GM12878 (cell line): Measurements from ENCODE around the gene TGFBR3. TPM values are rescaled to one million over a fixed set of nuclear protein-coding genes. Genes with fewer than 3 reads are reported as not detected.

ENCODE experiments used
- ATAC-seq: fragments of 200-7000 bp; cut with Tn5 transposase; 3 replicates; pipeline ENCODE4 v1.9.1; 2020; ENCODE audit warnings: mild to moderate bottlenecking, moderate library complexity
- BruUV-seq: library from RNA; stranded (reverse); fragments of 400-500 nt; replicated peaks from 2 replicates; lab custom pipeline; 2021; lab: Mats Ljungman, UMichigan
- CTCF ChIA-PET: fragments of 300-600 bp; sonication (Branson Sonifier 250); formaldehyde crosslinking; extraction: SDS; loops from one replicate; lab custom pipeline; 2021; ENCODE audit warnings: inconsistent platforms; lab: Yijun Ruan, JAX
- POLR2A ChIA-PET: fragments of 350-600 bp; formaldehyde crosslinking; extraction: SDS; loops from one replicate; lab custom pipeline; 2021; ENCODE audit warnings: inconsistent platforms; lab: Charles Lee
- RAD21 ChIA-PET: fragments of 300-600 bp; sonication (Branson Sonifier 250); formaldehyde crosslinking; loops from one replicate; lab custom pipeline; 2023; ENCODE audit warnings: antibody characterized with exemption; ENCODE audit not compliant: unreplicated experiment; lab: Charles Lee
- SMC1A ChIA-PET: fragments of 300-600 bp; sonication (Branson Sonifier 250); formaldehyde crosslinking; loops from one replicate; lab custom pipeline; 2023; ENCODE audit not compliant: unreplicated experiment, uncharacterized antibody; lab: Charles Lee
- DNase-seq: peaks from one replicate; pipeline ENCODE4 v3.0.0-alpha.2; 2011; ENCODE audit warnings: low read depth, low spot score
- FAIRE-seq: peaks from 3 replicates; lab custom pipeline; 2011; peaks lifted over from hg19 to GRCh38; lab: Jason Lieb, UNC
- H2AFZ ChIP-seq: 2 replicates; pipeline ENCODE4 v1.6.0; 2011; ENCODE audit warnings: low read depth, low read length, control low read depth; ENCODE audit not compliant: control insufficient read depth
- H3K27ac ChIP-seq: 2 replicates; pipeline ENCODE4 v1.5.1; 2011; ENCODE audit warnings: control low read depth; ENCODE audit not compliant: control insufficient read depth, insufficient read depth
- H3K27me3 ChIP-seq, 2 experiments: replicated peaks in 1 of 2; 2 replicates each; pipeline versions ENCODE4 v1.6.0 to v1.6.1; 2011; ENCODE audit warnings: low read length in 1 of 2; ENCODE audit not compliant: control insufficient read depth in 2 of 2, insufficient read depth in 2 of 2
- H3K36me3 ChIP-seq, 2 experiments: 2 replicates each; pipeline ENCODE4 v1.5.1; 2011; ENCODE audit warnings: low read length in 1 of 2; ENCODE audit not compliant: control insufficient read depth in 2 of 2, insufficient read depth in 2 of 2
- H3K4me1 ChIP-seq: 2 replicates; pipeline ENCODE4 v1.6.1; 2011; ENCODE audit warnings: mild to moderate bottlenecking, low read length, moderate library complexity, mixed read lengths; ENCODE audit not compliant: control insufficient read depth, insufficient read depth
- H3K4me2 ChIP-seq: 2 replicates; pipeline ENCODE4 v1.6.0; 2011; ENCODE audit warnings: control low read depth; ENCODE audit not compliant: control insufficient read depth, insufficient read depth
- H3K4me3 ChIP-seq: fragments of 200-600 bp; sonication (generic); 2 replicates; pipeline ENCODE4 v1.5.1; 2016
- H3K79me2 ChIP-seq: 2 replicates; pipeline ENCODE4 v1.6.0; 2011; ENCODE audit warnings: low read length; ENCODE audit not compliant: control insufficient read depth, insufficient read depth
- H3K9ac ChIP-seq: 2 replicates; pipeline ENCODE4 v1.8.0; 2011; ENCODE audit warnings: low read length, control low read depth, mixed read lengths; ENCODE audit not compliant: control insufficient read depth, insufficient read depth
- H3K9me3 ChIP-seq: replicated peaks from 3 replicates; pipeline ENCODE4 v1.5.1; 2011; ENCODE audit warnings: mild to moderate bottlenecking, low read length; ENCODE audit not compliant: control insufficient read depth, insufficient read depth
- H4K20me1 ChIP-seq: 2 replicates; pipeline ENCODE4 v1.6.0; 2011; ENCODE audit not compliant: control insufficient read depth, insufficient read depth
- SREBF2 ChIP-seq: IDR thresholded peaks from 2 replicates; pipeline ENCODE4 v1.6.1; 2012; ENCODE audit warnings: mild to moderate bottlenecking, low read length
- SRF ChIP-seq, 2 experiments: IDR thresholded peaks; 2 replicates each; pipeline ENCODE4 v1.6.1; 2011; ENCODE audit warnings: low read depth in 2 of 2, low read length in 2 of 2, mild to moderate bottlenecking in 1 of 2, moderate library complexity in 1 of 2
- ZNF622 ChIP-seq: fragments of 450-650 bp; IDR thresholded peaks from 2 replicates; pipeline ENCODE4 v1.6.1; 2017; ENCODE audit warnings: mild to moderate bottlenecking, inconsistent platforms
- ZSCAN29 ChIP-seq: fragments of 450-650 bp; IDR thresholded peaks from 2 replicates; pipeline ENCODE4 v1.6.1; 2017; ENCODE audit warnings: mild to moderate bottlenecking, moderate library complexity
- WGBS: methylation state at CpG from one replicate; pipeline ENCODE4 v1.1.6; 2016; ENCODE audit warnings: low lambda C conversion rate; ENCODE audit not compliant: insufficient replicate concordance, insufficient coverage; ENCODE audit errors: missing lambda C conversion rate; 5-methylcytosine and 5-hydroxymethylcytosine counted together
- in situ Hi-C: fragments of 300-500 bp; cut with MboI; formaldehyde crosslinking; loops from 9 replicates; pipeline ENCODE4 v1.14.3; 2018; ENCODE audit warnings: mixed read lengths
- intact Hi-C: fragments of 100-400 bp; cut with micrococcal nuclease; formaldehyde crosslinking; loops from one replicate; pipeline ENCODE4 v1.14.2; 2022; ENCODE audit not compliant: unreplicated experiment
- polyA plus RNA-seq, 11 experiments: library from polyadenylated mRNA; depleted of rRNA in 4 of 11; unstranded in 6 of 11; stranded (reverse) in 5 of 11; fragments of >200 nt; fragmentation: Nextera tagmentation in 4 of 11; fragmentation: Illumina TruSeq in 1 of 11; extraction: Ambion mirVana in 4 of 11; extraction: Trizol in 1 of 11; gene quantifications; 1 replicate in 1 of 11; 2 replicates in 10 of 11; pipeline versions ENCODE4 v1.2.1 to v1.2.3, GENCODE V29; 2011 to 2016; ENCODE audit warnings: inconsistent platforms in 2 of 11, missing spikeins in 2 of 11, low read depth in 1 of 11
- total RNA-seq, 4 experiments: library from RNA; depleted of rRNA in 3 of 4; stranded (reverse); fragments of >200 nt in 3 of 4; fragmentation: Illumina TruSeq in 1 of 4; extraction: Trizol in 1 of 4; gene quantifications; 2 replicates each; pipeline versions ENCODE4 v1.2.1 to v1.2.3, GENCODE V29; 2013 to 2021
- TF ChIP-seq, protein P1 (sequence below): fragments of 450-650 bp; IDR thresholded peaks from 2 replicates; pipeline ENCODE4 v1.6.1; 2017; ENCODE audit warnings: mild to moderate bottlenecking

Gene TGFBR3
- total and polyA plus RNA-seq, 10 of the 15 experiments (the other 5 are each of a cell fraction or from before 2014, with no cell fraction given): 2.7 to 16.5 (median 12.6) TPM

DNA sequence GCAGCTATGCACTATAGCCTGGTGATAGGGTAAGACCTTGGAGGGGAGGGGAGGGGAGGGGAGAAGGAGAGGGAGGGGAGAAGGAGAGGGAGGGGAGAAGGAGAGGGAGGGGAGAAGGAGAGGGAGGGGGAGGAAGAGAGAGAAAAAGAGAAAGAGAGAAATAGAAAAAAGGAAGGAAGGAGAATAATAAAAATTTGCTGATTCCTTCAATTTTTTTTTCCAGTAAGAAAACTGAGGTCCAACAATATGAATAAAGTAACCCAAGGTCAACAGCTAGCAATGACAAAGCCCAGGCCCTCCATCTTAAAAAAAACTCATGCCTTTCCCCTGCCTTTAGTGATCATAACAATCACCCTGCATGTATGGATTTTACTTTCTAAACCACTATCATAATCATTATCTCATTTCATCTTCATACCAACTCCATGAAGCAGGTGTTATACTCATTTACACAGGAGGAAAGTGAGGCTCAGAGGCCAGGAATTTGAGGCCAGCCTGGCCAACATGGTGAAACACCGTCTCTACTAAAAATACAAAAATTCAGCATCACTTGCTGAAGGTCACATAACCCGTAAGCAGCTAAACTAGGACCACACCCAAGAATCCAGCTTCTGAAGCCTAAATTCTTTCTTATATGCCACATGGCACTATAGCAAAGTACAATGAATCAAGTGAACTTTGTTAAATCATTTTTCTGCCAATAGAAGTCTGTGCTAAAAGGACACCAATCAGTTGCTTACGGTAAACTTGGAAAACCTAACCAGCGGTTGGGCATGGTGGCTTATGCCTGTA lies 39.9 kb upstream of the TGFBR3 start (continued):
- TF ChIP-seq, protein P1, sequence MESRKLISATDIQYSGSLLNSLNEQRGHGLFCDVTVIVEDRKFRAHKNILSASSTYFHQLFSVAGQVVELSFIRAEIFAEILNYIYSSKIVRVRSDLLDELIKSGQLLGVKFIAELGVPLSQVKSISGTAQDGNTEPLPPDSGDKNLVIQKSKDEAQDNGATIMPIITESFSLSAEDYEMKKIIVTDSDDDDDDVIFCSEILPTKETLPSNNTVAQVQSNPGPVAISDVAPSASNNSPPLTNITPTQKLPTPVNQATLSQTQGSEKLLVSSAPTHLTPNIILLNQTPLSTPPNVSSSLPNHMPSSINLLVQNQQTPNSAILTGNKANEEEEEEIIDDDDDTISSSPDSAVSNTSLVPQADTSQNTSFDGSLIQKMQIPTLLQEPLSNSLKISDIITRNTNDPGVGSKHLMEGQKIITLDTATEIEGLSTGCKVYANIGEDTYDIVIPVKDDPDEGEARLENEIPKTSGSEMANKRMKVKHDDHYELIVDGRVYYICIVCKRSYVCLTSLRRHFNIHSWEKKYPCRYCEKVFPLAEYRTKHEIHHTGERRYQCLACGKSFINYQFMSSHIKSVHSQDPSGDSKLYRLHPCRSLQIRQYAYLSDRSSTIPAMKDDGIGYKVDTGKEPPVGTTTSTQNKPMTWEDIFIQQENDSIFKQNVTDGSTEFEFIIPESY: no peak
- TF ChIP-seq SREBF2 (no peak), ZNF622 (no peak), ZSCAN29 (no peak)

DNA sequence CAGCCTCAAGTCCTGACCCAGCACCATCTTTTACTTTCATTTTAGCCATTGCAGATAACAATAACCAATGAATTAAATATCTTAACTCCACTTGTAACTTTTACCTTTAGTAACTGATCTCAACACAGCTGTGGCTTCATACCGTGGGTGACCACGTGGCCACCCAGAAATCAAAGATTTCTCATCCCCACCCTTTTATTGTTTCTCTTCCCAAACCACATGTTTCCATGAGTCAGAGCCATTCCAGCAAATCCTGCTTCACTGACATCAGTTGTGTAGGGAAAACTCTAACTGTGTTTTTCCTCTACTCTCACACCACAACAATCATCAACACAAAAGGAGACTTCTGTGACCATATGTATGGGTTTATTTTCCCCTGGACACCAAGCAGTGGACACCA lies 38.2 kb upstream of the TGFBR3 start:
- ChIA-PET CTCF (no interaction called here), SMC1A (interaction anchor here (2.2 kb wide), 1 partner anchor 412 kb away, joined by 9 read pairs; no protein-coding TSS in a partner anchor), POLR2A (no interaction called here), RAD21 (no interaction called here)
- H2AFZ ChIP-seq: no peak overlapping the region
- H3K4me3 ChIP-seq: no peak overlapping the region
- TF ChIP-seq SRF (IDR thresholded peaks at IDR 0.05; ENCODE audit: low read depth in 2 of 2, low read length in 2 of 2): no peak
- no peaks in the 10 kb centered on the region for H4K20me1 ChIP-seq
- no peak overlapping the region for H3K27ac ChIP-seq
- H3K4me2 ChIP-seq: no peak overlapping the region
- H3K9me3 ChIP-seq: no peaks in the 10 kb centered on the region
- 58% methylated on average over 2 of the region's 2 CpGs for WGBS
- no peaks in the 10 kb centered on the region for H3K27me3 ChIP-seq
- BruUV-seq: no TSS peak
- no peaks in the 10 kb centered on the region for H3K4me1 ChIP-seq
- H3K79me2 ChIP-seq: no peaks in the 10 kb centered on the region
- no peak for DNase-seq
- no peak for ATAC-seq
- intact Hi-C loops (no loop called here), in situ Hi-C loops (loop anchor here (10.0 kb wide), 1 partner anchor 759 kb away; no protein-coding TSS in a partner anchor)
- H3K36me3 ChIP-seq: no peaks in the 10 kb centered on the region
- no peak for FAIRE-seq
- H3K9ac ChIP-seq: no peak overlapping the region
